Omental fat pad (tissue), 4 donors: ENCODE data around the gene GLRX5. TPM values are rescaled to one million over a fixed set of nuclear protein-coding genes. Genes with fewer than 3 reads are reported as not detected.

Experiments used
- ATAC-seq: fragments of 150-250 bp; one replicate; pipeline ENCODE4 v1.9.1; 2016; ENCODE audit warnings: mild to moderate bottlenecking, moderate library complexity; ENCODE audit not compliant: low FRiP score
- DNase-seq: peaks from one replicate; pipeline ENCODE4 v3.0.0-alpha.2; 2019; ENCODE audit warnings: low spot score
- total RNA-seq, 4 donors: library from RNA; depleted of rRNA; stranded (reverse); fragments of >200 nt; gene quantifications; one replicate each; pipeline ENCODE4 v1.1.0, GENCODE V29; 2016
- TF ChIP-seq, protein P1 (sequence below), 3 donors: fragments of 450-650 bp; IDR thresholded peaks; one replicate each; pipeline ENCODE4 v1.5.1; 2016 to 2017; ENCODE audit warnings: antibody characterized with exemption in 3 of 3, mild to moderate bottlenecking in 3 of 3, moderate library complexity in 2 of 3

The GLRX5 gene
- total RNA-seq, 4 donors from 2014 or later = 25.5 to 36.8 (median 27.2) TPM

DNA sequence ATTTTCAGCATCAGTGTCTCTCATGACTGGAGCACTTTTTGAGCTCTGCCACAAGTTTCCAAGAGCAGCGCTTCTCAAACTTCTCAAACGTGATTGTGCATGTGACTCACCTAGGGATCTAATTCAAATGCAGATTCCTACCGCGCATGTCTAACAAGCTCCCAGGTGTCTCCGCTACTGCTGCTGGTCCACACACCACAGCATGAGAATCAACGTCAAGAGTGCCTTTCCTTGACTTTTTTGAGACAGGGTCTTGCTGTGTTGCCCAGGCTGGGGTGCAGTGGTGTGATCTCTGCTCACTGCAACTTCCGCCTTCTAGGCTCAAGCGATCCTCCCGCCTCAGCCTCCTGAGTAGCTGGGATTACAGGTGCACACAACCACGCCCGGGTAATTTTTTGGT, 22.4 kb downstream of the GLRX5 start:
- no peak for ATAC-seq
- TF ChIP-seq, protein P1, sequence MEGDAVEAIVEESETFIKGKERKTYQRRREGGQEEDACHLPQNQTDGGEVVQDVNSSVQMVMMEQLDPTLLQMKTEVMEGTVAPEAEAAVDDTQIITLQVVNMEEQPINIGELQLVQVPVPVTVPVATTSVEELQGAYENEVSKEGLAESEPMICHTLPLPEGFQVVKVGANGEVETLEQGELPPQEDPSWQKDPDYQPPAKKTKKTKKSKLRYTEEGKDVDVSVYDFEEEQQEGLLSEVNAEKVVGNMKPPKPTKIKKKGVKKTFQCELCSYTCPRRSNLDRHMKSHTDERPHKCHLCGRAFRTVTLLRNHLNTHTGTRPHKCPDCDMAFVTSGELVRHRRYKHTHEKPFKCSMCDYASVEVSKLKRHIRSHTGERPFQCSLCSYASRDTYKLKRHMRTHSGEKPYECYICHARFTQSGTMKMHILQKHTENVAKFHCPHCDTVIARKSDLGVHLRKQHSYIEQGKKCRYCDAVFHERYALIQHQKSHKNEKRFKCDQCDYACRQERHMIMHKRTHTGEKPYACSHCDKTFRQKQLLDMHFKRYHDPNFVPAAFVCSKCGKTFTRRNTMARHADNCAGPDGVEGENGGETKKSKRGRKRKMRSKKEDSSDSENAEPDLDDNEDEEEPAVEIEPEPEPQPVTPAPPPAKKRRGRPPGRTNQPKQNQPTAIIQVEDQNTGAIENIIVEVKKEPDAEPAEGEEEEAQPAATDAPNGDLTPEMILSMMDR (IDR thresholded peaks at IDR 0.05) = no peak
- DNase-seq = no peak

DNA sequence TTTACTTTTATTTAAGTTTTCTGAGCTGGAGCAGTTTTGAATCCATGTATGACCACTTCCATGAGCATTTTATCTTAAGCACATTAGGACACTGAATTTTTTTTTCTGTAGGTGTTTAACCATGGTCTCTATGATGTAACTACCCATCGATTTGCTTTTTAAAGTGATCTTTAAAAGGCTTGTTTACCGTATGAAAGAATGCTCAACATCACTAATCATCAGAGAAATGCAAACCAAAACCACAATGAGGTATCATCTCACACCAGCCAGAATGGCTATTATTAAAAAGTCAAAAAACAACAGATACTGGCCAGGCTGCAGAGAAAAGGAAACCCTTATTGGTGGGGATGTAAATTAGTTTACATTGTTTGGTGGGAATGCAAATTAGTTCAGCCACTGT, 23.0 kb downstream of the GLRX5 start:
- TF ChIP-seq, protein P1 (IDR thresholded peaks at IDR 0.05) = no peak
- ATAC-seq = no peak
- no peak for DNase-seq

DNA sequence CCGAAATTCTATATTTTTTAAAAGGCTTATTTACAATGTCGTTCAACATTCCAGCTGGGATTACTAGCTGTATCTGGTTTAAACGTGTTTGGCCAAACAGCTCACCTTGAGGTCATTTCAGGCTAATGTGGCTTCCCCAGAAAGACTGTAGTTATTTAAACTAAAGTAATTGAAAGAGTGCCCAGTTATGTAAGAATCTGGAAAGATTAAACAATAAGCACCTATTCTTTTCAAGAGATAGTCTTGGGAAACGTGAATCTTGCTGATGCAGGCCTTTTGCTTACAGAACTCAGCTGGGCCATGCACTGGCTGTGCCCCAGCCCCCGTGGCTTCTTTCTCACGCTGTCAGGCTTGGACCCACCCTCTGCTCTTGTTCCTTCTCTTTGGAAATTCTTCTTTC, 24.4 kb downstream of the GLRX5 start:
- no peak for ATAC-seq
- no peak for DNase-seq

DNA sequence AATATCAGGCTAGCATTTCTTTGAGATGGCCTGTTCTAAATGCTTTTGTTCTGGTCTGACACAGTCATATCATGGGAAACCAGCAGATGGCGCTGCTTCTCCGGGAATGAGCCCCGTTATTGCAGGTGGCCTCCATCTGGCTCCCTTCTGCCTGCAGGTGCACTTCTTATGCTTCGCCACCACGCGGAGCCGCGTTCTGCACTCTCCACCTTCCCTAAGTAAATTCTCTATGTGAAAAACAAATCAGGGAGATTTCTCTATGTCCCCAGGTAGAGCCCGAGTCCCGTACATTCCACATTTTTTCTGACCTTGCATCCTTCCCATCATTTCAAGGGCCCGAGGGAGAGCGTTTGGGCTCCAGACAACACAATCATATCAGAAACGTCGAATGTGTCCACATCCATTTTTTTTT, 26.2 kb downstream of the GLRX5 start:
- TF ChIP-seq, protein P1 (IDR thresholded peaks at IDR 0.05) = peak in 2 of 3 donors; percentile 14 to 83
- peak; percentile 98 for DNase-seq
- peak; percentile 87 for ATAC-seq

More for the DNA sequence above, 24.4 kb downstream of the GLRX5 start:
- TF ChIP-seq, protein P1 (IDR thresholded peaks at IDR 0.05) = no peak

DNA sequence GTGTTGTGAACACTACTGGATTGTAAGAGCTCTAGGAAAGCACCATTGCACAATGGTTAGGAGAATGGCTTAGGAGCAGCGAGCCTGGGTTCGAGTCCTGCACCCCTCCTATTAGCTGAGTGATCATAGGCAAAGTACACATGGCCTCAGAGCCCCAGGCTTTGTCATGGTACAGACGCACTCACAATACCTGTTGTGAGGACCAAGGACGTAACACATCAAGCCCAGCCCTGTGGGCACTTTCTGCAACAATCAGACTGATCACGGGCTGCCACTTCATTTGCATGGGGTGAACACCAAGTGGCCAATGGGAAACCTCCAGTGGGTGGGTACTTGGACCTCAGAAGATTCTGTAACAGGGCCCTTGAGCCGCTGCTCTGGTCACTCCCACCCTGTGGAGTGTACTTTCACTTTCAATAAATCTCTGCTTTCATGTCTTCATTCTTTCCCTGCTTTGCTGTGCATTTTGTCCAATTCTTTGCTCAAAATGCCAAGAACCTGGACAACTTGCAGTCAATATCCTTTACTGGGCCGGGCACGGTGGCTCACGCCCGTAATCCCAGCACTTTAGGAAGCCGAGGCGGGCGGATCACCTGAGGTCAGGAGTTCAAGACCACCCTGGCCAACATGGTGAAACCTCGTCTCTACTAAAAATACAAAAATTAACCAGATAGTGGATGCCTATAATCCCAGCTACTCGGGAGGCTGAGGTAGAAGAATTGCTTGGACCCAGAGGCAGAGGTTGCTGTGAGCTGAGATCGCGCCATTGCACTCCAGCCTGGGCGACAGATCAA, 28.2 kb downstream of the GLRX5 start:
- TF ChIP-seq, protein P1 (IDR thresholded peaks at IDR 0.05) = no peak
- ATAC-seq = no peak
- no peak for DNase-seq

DNA sequence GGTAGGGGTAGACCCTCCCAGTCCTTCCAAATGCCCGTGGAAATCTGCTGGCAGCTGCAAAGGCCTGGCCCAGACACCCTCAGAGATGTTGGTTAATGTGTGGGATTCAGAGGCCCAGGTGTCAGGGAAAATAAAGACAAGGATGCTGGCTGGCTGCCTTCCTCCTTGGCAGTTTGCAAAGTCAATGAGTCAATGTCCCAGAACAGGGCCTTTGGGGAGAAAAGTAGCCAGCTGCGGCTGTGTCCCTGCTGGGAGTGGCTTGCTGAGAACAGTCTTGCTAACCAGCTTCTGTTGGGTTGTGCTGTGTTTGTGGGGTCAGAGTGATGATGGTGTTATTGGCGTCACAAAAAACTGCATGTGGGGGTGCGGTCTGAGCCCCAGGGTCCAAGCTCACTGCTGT, 29.2 kb downstream of the GLRX5 start:
- TF ChIP-seq, protein P1 (IDR thresholded peaks at IDR 0.05) = no peak
- no peak for ATAC-seq
- no peak for DNase-seq

DNA sequence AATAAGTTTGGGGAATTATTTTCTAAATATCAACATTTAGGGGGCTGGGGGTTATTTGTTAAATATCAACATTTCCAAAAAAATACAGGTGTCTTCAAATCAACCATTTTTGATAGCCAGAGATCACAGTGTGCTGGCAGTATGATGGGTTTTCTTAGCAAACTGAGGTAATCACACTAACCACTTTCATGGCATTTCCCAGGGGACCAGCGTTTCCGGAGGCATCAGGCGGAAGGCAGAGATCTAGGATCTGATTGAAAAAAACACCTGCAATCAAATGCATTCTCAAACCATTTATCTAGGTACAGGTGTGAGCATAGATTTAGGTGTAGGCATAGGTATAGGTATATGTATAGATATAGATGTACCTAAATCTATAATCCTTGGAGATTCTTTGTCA, 34.6 kb downstream of the GLRX5 start:
- DNase-seq = no peak
- TF ChIP-seq, protein P1 (IDR thresholded peaks at IDR 0.05) = no peak
- no peak for ATAC-seq
